Bladder microvascular endothelial cell (primary cell): ENCODE measurements around the gene PSMB10. TPM values are rescaled to one million over a fixed set of nuclear protein-coding genes. Genes with fewer than 3 reads are reported as not detected.

Experiments used
- total RNA-seq: library from RNA; depleted of rRNA; stranded (reverse); fragments of >200 nt; gene quantifications from 2 replicates; pipeline ENCODE4 v1.2.3, GENCODE V29; 2014

PSMB10 gene
- total RNA-seq: 61.3 and 125 TPM in 2 replicates

DNA sequence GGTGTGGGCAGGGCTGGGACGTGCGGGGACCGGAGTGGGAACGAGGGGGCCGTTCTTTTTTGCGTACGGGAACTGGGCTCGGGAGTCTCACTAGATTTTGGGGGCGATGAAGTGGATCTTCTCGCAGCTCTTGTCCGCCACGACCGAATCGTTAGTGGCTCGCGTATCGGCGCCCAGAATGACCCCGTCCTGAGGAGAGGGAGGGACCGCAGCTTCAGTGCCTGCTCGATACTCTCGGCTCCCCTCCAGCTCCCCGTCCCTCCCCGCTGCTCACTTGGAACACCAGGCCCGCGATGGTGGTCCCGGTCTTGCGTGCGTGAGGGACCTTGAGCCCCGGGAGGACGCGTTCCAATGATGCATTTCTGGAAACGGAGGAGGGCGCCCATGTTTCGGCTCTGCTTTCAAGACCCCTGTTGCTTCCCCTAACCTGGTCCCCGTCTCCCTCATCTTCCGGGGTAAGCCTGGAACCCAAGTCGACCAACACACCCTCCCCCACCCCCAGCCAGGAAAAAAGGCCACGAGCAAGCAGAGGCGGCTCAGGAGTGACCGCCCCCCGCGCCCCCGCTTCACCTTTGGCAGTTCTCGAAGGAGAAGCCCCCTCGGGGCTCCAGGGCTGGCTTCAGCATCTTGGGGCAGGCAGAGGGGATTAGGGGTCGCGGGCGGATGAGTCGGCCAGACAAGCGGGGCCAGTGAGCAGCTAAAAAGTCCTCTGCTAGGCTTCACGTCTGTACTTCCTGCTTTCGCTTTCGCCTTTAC, at the start of gene PSMB10:
Gene PSMB10 (minus strand): TSS at position 727 of the 756 bp plus-strand sequence. CDS start 101 bp downstream, at position 626.

GRCh38 chr16:67979955-67980678, 43.5 kb upstream of the PSMB10 start, which contains the start of gene DPEP3:
DPEP3 (minus strand) TSS chr16:67980499; CDS start chr16:67980380, 119 bp downstream.

DNA sequence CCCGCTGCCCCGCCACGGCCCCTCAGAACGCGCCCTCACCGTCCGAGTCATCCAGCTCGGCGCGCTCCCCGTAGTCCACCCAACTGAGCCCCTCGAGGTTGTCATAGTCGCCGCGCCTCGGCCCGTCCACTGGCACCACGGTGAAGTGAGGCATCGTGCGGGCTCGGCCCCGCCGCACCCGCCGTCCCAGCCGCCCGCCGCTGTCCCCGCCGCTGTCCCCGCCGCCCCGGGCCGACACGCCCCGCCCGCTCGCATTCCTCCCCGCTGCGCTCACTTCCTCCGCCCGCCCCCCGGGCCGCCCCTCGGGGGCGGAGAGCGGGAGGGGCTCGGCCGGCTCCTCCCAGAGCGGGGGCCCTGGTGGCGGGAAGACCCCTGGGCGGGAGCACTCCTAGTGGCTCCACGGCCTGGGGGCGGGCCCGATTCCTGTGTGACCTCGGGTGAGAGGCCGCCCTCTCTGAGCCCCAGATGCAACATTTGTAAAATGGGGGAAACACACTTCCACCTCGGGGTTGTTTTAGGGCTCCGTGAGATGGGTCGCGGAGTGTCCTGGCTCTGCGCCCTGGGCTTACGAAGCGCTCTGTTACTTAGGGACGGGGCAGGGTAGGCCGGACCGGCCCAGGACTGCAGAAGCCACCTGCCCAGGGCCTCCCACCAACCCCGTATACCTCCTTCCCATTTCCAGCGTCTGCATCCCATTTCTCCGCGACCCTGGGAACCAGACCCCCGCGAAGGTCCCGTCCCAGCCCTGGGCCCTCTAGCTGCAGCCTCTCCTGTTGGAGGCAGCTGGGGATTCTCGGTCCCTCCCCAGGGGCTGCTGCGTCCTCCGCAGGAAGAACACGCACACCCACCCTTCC, 32.0 kb upstream of the PSMB10 start, which contains the start of gene SLC12A4:
Gene SLC12A4 (minus strand): TSS at position 238 of the 854 bp plus-strand sequence. CDS start 84 bp downstream, at position 154.

GRCh38 chr16:67943619-67944504, 7.2 kb upstream of the PSMB10 start, which contains the start of gene LCAT:
LCAT (minus strand) TSS chr16:67944120; CDS start chr16:67944101, 19 bp downstream.

GRCh38 chr16:67931712-67932461, 4.8 kb downstream of the PSMB10 start, which contains the start of gene CTRL:
CTRL (minus strand) TSS chr16:67931862; CDS start chr16:67931852, 10 bp downstream.

GRCh38 chr16:67892899-67893742, 43.5 kb downstream of the PSMB10 start, which contains the start of gene PSKH1:
PSKH1 (plus strand) TSS chr16:67893254; CDS start chr16:67908750, 15,496 bp downstream.

GRCh38 chr16:67884684-67885083, 52.0 kb downstream of the PSMB10 start, which contains the start of gene NRN1L:
NRN1L (plus strand) TSS chr16:67884885; CDS start chr16:67884904, 19 bp downstream.

Other genes starting within 250 kb of the PSMB10 start
- gene GFOD2, start 217.5 kb downstream of the PSMB10 start, total RNA-seq: 40.5 and 62.6 TPM in 2 replicates
- 4.2 and 11.8 TPM in 2 replicates for gene RANBP10, start 130.3 kb downstream of the PSMB10 start, total RNA-seq
- gene TSNAXIP1, start 130.0 kb downstream of the PSMB10 start, total RNA-seq: 0.81 and 0.88 TPM in 2 replicates
- 26.6 and 43.9 TPM in 2 replicates for gene THAP11, start 94.5 kb downstream of the PSMB10 start, total RNA-seq
- gene NUTF2, start 89.9 kb downstream of the PSMB10 start, total RNA-seq: 119 and 125 TPM in 2 replicates
- 17.2 and 25.7 TPM in 2 replicates for gene CENPT, start 89.2 kb downstream of the PSMB10 start, total RNA-seq
- gene EDC4, start 63.8 kb downstream of the PSMB10 start, total RNA-seq: 57.0 and 92.5 TPM in 2 replicates
- gene NRN1L, start 52.0 kb downstream of the PSMB10 start, total RNA-seq: 0.16 TPM in 1 of 2 replicates, not detected in the other
- gene PSKH1, start 43.6 kb downstream of the PSMB10 start, total RNA-seq: 12.5 and 35.7 TPM in 2 replicates
- gene CTRL, start 5.0 kb downstream of the PSMB10 start, total RNA-seq: 0.49 and 0.76 TPM in 2 replicates
- gene LCAT, start 7.3 kb upstream of the PSMB10 start, total RNA-seq: 3.4 and 11.4 TPM in 2 replicates
- 58.9 and 225 TPM in 2 replicates for gene SLC12A4, start 31.8 kb upstream of the PSMB10 start, total RNA-seq
- 0.16 TPM in 1 of 2 replicates, not detected in the other for gene DPEP3, start 43.6 kb upstream of the PSMB10 start, total RNA-seq
- gene DPEP2, start 62.6 kb upstream of the PSMB10 start, total RNA-seq: 0.16 and 1.4 TPM in 2 replicates
- gene DPEP2NB, start 79.1 kb upstream of the PSMB10 start, total RNA-seq: not detected in 2 replicates
- gene DDX28, start 86.4 kb upstream of the PSMB10 start, total RNA-seq: 8.6 and 12.2 TPM in 2 replicates
- 10.5 and 24.0 TPM in 2 replicates for gene DUS2, start 86.4 kb upstream of the PSMB10 start, total RNA-seq
- 8.7 and 21.0 TPM in 2 replicates for gene NFATC3, start 148.5 kb upstream of the PSMB10 start, total RNA-seq